Activated CD8-positive, alpha-beta memory T cell treated with anti-CD3 and anti-CD28 coated beads, Interleukin-2, amount 50 U/mL, for 24 hours (primary cell): Measurements from ENCODE around the gene UQCR10.

Experiments
- DNase-seq: peaks from one replicate; pipeline ENCODE4 v3.0.0-alpha.2; 2020; ENCODE audit errors: extremely low read depth

The UQCR10 gene

GRCh38 chr22:29798318-29798717 is 31.1 kb downstream of the UQCR10 start:
- DNase-seq, result no peak

GRCh38 chr22:29798801-29799200 is 31.6 kb downstream of the UQCR10 start:
- DNase-seq, result no peak

- no peak for DNase-seq
These were observed 32.1 kb downstream of the UQCR10 start for GRCh38 chr22:29799217-29799680.

GRCh38 chr22:29801153-29801552 is 34.0 kb downstream of the UQCR10 start:
- DNase-seq, result no peak

GRCh38 chr22:29801796-29802195 is 34.6 kb downstream of the UQCR10 start:
- DNase-seq, result no peak

- no peak for DNase-seq
These were observed 36.0 kb downstream of the UQCR10 start for GRCh38 chr22:29803190-29803589.

- DNase-seq, result no peak
These were observed 37.8 kb downstream of the UQCR10 start for GRCh38 chr22:29804985-29805384.

GRCh38 chr22:29806196-29806595 is 39.0 kb downstream of the UQCR10 start:
- no peak for DNase-seq

GRCh38 chr22:29810216-29810615 is 43.0 kb downstream of the UQCR10 start:
- no peak for DNase-seq

GRCh38 chr22:29811377-29811776 is 44.2 kb downstream of the UQCR10 start:
- no peak for DNase-seq

- DNase-seq, result no peak
These were observed 46.0 kb downstream of the UQCR10 start for GRCh38 chr22:29813126-29813525.

- DNase-seq, result no peak
These were observed 46.4 kb downstream of the UQCR10 start for GRCh38 chr22:29813563-29813962.

- DNase-seq, result no peak
These were observed 46.8 kb downstream of the UQCR10 start for GRCh38 chr22:29814003-29814402.

- DNase-seq, result no peak
These were observed 48.4 kb downstream of the UQCR10 start for GRCh38 chr22:29815580-29815979.

- DNase-seq, result no peak
These were observed 49.0 kb downstream of the UQCR10 start for GRCh38 chr22:29816128-29816527.

GRCh38 chr22:29816539-29816938 is 49.4 kb downstream of the UQCR10 start:
- DNase-seq, result no peak

GRCh38 chr22:29816980-29817379 is 49.8 kb downstream of the UQCR10 start:
- no peak for DNase-seq

- DNase-seq, result no peak
These were observed 50.6 kb downstream of the UQCR10 start for GRCh38 chr22:29817724-29818123.

GRCh38 chr22:29819501-29819900 is 52.3 kb downstream of the UQCR10 start:
- DNase-seq, result no peak
